ENCODE results near the gene SLC16A10.

Gene SLC16A10

DNA sequence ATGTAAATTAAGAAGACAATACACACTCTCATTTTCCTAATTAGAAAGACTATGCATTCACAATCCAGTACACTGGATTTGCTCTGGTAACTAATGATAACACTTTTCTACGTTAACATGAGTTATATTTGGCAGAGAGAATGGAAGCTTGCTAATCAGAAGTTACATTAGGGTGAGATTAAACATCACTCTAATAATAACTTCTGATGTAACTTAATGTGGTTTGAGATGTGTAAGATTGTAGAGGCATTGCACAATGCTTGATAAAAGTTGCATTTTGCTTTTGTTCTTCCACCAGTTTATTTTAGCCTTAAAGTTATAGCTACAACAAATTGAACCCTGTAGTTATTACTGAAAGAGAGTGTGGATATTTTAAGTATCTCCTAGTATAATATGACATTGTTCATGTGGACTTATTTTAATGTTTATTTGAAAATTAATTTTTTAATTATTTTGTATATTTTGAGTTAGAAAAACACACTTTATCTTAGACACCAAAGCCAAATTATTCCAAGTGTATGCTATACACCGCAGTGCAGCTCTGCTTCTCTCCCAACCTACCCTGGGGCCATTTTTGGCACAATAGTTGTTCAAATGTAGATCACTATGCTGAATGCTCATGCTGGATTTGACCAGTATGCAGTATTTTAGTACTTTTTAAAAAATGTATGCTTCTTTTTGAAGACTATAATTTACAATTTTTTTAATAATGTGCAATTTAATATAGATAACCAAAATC is 143.2 kb downstream of the SLC16A10 start:
- Histone ChIP-seq H3K27me3 (ENCODE audit: control insufficient read depth, insufficient read depth, low read length) (no peaks in the 10 kb centered on the region), H3K9me3 (ENCODE audit: control insufficient read depth, low read depth, low read length) (no peaks in the 10 kb centered on the region), H3K36me3 (ENCODE audit: control insufficient read depth, low read depth, low read length) (no peaks in the 10 kb centered on the region), H3K4me3 (ENCODE audit: low read length) (no peak overlapping the region), H3K27ac (ENCODE audit: low read length) (no peak overlapping the region), H3K4me1 (ENCODE audit: control insufficient read depth, low read depth, low read length) (peaks cover 7% of the 10 kb centered on the region), H3K9ac (ENCODE audit: low read length) (no peak overlapping the region)

DNA sequence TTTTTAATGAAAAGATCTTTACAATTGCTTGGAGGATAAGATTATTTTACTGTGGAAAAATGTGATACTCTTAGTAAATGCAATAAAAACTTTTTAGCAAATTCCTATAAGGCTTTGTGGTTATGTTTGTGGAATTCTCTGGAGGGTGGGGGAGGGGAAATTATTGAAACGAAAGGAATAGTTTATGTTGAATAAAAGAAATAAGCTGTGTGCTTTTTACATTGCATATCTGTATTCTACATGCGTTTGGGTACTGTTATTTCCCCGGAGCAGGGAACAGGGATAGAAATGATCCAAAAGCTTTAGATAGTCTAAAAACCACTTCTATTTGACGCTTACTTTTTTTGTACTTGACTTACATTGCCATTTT is 143.8 kb downstream of the SLC16A10 start:
- no peaks in the 10 kb centered on the region for H3K36me3 ChIP-seq (ENCODE audit: control insufficient read depth, low read depth, low read length)
- no peak overlapping the region for H3K9ac ChIP-seq (ENCODE audit: low read length)
- no peaks in the 10 kb centered on the region for H3K9me3 ChIP-seq (ENCODE audit: control insufficient read depth, low read depth, low read length)
- no peak overlapping the region for H3K4me3 ChIP-seq (ENCODE audit: low read length)
- H3K27ac ChIP-seq (ENCODE audit: low read length) = no peak overlapping the region
- no peaks in the 10 kb centered on the region for H3K27me3 ChIP-seq (ENCODE audit: control insufficient read depth, insufficient read depth, low read length)
- peaks cover 2% of the 10 kb centered on the region for H3K4me1 ChIP-seq (ENCODE audit: control insufficient read depth, low read depth, low read length)

DNA sequence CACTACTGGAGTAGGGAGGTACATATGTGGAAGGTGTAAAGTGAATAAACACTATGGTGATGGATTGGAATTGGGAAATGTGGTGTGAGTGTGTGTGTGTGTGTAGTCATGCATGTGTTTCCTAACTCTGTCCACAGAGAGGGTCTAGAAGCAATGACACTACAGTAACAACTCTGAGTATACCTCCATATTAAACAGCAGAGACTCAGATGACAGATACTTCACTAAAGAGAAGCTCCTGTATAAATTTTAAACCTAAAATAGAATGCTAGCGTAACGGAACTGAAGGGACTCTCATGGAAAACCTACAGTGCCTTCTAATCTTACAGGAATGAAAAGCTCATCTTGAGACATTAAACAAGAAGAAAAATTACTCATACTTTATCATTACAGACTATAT is 150.5 kb downstream of the SLC16A10 start:
- H3K9ac ChIP-seq (ENCODE audit: low read length) = no peak overlapping the region
- no peaks in the 10 kb centered on the region for H3K27me3 ChIP-seq (ENCODE audit: control insufficient read depth, insufficient read depth, low read length)
- no peaks in the 10 kb centered on the region for H3K36me3 ChIP-seq (ENCODE audit: control insufficient read depth, low read depth, low read length)
- no peak overlapping the region for H3K4me3 ChIP-seq (ENCODE audit: low read length)
- H3K9me3 ChIP-seq (ENCODE audit: control insufficient read depth, low read depth, low read length) = no peaks in the 10 kb centered on the region
- no peaks in the 10 kb centered on the region for H3K4me1 ChIP-seq (ENCODE audit: control insufficient read depth, low read depth, low read length)
- H3K27ac ChIP-seq (ENCODE audit: low read length) = no peak overlapping the region

GRCh38 chr6:111238464-111239119 is 151.3 kb downstream of the SLC16A10 start:
- H3K9me3 ChIP-seq (ENCODE audit: control insufficient read depth, low read depth, low read length) = no peaks in the 10 kb centered on the region
- H3K36me3 ChIP-seq (ENCODE audit: control insufficient read depth, low read depth, low read length) = no peaks in the 10 kb centered on the region
- no peak overlapping the region for H3K9ac ChIP-seq (ENCODE audit: low read length)
- no peaks in the 10 kb centered on the region for H3K4me1 ChIP-seq (ENCODE audit: control insufficient read depth, low read depth, low read length)
- no peak overlapping the region for H3K4me3 ChIP-seq (ENCODE audit: low read length)
- H3K27me3 ChIP-seq (ENCODE audit: control insufficient read depth, insufficient read depth, low read length) = no peaks in the 10 kb centered on the region
- no peak overlapping the region for H3K27ac ChIP-seq (ENCODE audit: low read length)

- Histone ChIP-seq H3K36me3 (ENCODE audit: control insufficient read depth, low read depth, low read length) (no peaks in the 10 kb centered on the region), H3K9ac (ENCODE audit: low read length) (no peak overlapping the region), H3K9me3 (ENCODE audit: control insufficient read depth, low read depth, low read length) (no peaks in the 10 kb centered on the region), H3K4me1 (ENCODE audit: control insufficient read depth, low read depth, low read length) (no peaks in the 10 kb centered on the region), H3K27ac (ENCODE audit: low read length) (no peak overlapping the region), H3K27me3 (ENCODE audit: control insufficient read depth, insufficient read depth, low read length) (no peaks in the 10 kb centered on the region), H3K4me3 (ENCODE audit: low read length) (no peak overlapping the region)
Measured at GRCh38 chr6:111239461-111239860, 152.2 kb downstream of the SLC16A10 start.

GRCh38 chr6:111242452-111242851 is 155.1 kb downstream of the SLC16A10 start:
- Histone ChIP-seq H3K4me3 (ENCODE audit: low read length) (no peak overlapping the region), H3K36me3 (ENCODE audit: control insufficient read depth, low read depth, low read length) (no peaks in the 10 kb centered on the region), H3K9me3 (ENCODE audit: control insufficient read depth, low read depth, low read length) (no peaks in the 10 kb centered on the region), H3K27ac (ENCODE audit: low read length) (no peak overlapping the region), H3K9ac (ENCODE audit: low read length) (no peak overlapping the region), H3K4me1 (ENCODE audit: control insufficient read depth, low read depth, low read length) (no peaks in the 10 kb centered on the region), H3K27me3 (ENCODE audit: control insufficient read depth, insufficient read depth, low read length) (no peaks in the 10 kb centered on the region)

DNA sequence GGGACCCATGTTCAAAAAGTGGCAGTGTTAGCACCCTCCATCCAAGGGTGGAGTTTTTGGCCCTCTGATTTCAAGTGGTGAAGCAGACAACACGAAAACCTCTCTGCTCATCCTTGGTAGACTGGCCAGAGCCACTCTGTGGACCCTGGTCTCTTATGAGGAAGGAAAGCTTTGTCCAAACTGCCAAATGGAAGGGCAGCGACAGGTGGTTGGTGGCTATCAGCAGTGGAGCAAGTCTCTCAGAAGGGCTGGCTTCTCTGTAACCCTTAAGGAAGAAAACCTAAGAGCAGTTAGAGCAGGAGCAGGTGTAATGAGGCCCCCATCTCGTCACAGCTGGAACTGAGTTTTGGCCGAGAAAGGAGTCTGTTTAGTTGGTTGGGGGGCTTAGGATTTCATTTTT is 155.8 kb downstream of the SLC16A10 start:
- Histone ChIP-seq H3K36me3 (ENCODE audit: control insufficient read depth, low read depth, low read length) (no peaks in the 10 kb centered on the region), H3K4me1 (ENCODE audit: control insufficient read depth, low read depth, low read length) (no peaks in the 10 kb centered on the region), H3K27me3 (ENCODE audit: control insufficient read depth, insufficient read depth, low read length) (no peaks in the 10 kb centered on the region), H3K9me3 (ENCODE audit: control insufficient read depth, low read depth, low read length) (no peaks in the 10 kb centered on the region), H3K4me3 (ENCODE audit: low read length) (no peak overlapping the region), H3K9ac (ENCODE audit: low read length) (no peak overlapping the region), H3K27ac (ENCODE audit: low read length) (no peak overlapping the region)

DNA sequence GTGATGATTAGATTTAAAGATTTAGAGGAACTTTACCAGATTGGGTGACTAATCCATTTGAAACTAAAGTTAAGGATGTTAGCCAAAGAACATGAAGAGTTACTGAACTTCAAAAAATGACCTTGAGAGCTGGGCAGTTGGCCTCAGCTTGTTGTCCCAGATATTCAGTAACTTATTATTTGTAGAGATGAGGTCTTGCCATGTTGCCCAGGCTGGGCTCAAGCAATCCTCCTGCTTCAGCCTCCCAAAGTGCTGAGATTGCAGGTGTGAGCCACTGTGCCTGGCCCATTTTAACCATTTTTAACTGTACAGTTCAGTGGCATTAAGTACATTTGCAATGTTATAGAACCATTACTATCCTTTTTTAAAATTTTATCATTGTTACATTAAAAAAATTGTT is 161.5 kb downstream of the SLC16A10 start:
- no peak overlapping the region for H3K9ac ChIP-seq (ENCODE audit: low read length)
- H3K4me1 ChIP-seq (ENCODE audit: control insufficient read depth, low read depth, low read length) = peaks cover 21% of the 10 kb centered on the region
- no peaks in the 10 kb centered on the region for H3K36me3 ChIP-seq (ENCODE audit: control insufficient read depth, low read depth, low read length)
- no peaks in the 10 kb centered on the region for H3K9me3 ChIP-seq (ENCODE audit: control insufficient read depth, low read depth, low read length)
- H3K27ac ChIP-seq (ENCODE audit: low read length) = no peak overlapping the region
- H3K4me3 ChIP-seq (ENCODE audit: low read length) = no peak overlapping the region
- peaks cover 10% of the 10 kb centered on the region for H3K27me3 ChIP-seq (ENCODE audit: control insufficient read depth, insufficient read depth, low read length)

DNA sequence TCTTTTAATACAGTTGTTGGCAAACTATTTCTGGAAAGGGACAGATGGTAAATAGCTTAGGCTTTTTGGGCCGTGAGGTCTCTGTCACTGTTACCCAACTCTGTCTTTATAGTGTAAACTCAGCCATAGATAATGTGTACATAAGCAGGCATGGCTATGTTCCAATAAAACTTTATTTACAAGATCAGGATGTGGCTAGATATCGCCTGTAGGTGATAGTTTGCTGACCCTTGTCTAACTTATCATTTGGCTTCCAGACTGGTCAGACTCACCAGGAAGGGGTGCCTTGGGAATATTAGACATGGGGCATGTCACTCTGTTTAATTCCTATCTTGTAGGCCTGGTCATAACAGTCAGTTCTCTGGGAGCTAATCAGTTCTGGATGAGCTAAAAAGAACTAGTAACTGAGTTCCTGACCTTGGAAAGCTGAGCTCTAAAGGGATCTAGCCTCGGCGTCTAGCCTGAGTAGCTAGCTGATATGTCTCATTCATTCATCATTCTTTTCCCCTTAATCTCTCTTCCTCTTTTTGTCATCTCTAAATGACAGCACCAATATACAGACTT is 163.6 kb downstream of the SLC16A10 start:
- H3K4me3 ChIP-seq (ENCODE audit: low read length) = no peak overlapping the region
- H3K36me3 ChIP-seq (ENCODE audit: control insufficient read depth, low read depth, low read length) = no peaks in the 10 kb centered on the region
- H3K9ac ChIP-seq (ENCODE audit: low read length) = no peak overlapping the region
- H3K27ac ChIP-seq (ENCODE audit: low read length) = no peak overlapping the region
- H3K4me1 ChIP-seq (ENCODE audit: control insufficient read depth, low read depth, low read length) = peaks cover 34% of the 10 kb centered on the region
- peaks cover 10% of the 10 kb centered on the region for H3K27me3 ChIP-seq (ENCODE audit: control insufficient read depth, insufficient read depth, low read length)
- H3K9me3 ChIP-seq (ENCODE audit: control insufficient read depth, low read depth, low read length) = no peaks in the 10 kb centered on the region

DNA sequence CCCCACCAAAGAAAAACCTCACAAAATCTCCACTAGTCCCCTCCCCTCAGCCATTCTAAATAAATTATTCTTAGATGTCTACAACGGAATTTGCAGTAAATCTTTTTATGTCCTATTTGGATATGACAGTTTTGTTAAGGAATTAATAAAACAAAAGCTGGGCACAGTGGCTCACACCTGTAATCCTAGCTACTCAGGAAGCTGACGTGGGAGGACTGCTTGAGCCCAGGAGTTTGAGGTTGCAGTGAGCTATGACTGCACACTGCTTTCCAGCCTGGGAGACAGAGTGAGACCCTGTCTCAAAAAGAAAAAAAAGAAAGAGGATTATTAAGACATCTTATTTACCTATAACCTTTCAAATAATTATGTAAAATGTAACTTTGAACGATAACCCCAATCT is 165.4 kb downstream of the SLC16A10 start:
- H3K9me3 ChIP-seq (ENCODE audit: control insufficient read depth, low read depth, low read length) = no peaks in the 10 kb centered on the region

GRCh38 chr6:111254004-111254778 is 166.9 kb downstream of the SLC16A10 start:
- Histone ChIP-seq H3K4me3 (ENCODE audit: low read length) (peak overlapping the region; percentile 40), H3K27me3 (ENCODE audit: control insufficient read depth, insufficient read depth, low read length) (peaks cover 10% of the 10 kb centered on the region), H3K9ac (ENCODE audit: low read length) (peak overlapping the region; percentile 9), H3K36me3 (ENCODE audit: control insufficient read depth, low read depth, low read length) (no peaks in the 10 kb centered on the region), H3K9me3 (ENCODE audit: control insufficient read depth, low read depth, low read length) (no peaks in the 10 kb centered on the region), H3K27ac (ENCODE audit: low read length) (peak overlapping the region; percentile 1), H3K4me1 (ENCODE audit: control insufficient read depth, low read depth, low read length) (peaks cover 43% of the 10 kb centered on the region)

More for the DNA sequence above, 165.4 kb downstream of the SLC16A10 start:
- H3K36me3 ChIP-seq (ENCODE audit: control insufficient read depth, low read depth, low read length) = no peaks in the 10 kb centered on the region
- peaks cover 10% of the 10 kb centered on the region for H3K27me3 ChIP-seq (ENCODE audit: control insufficient read depth, insufficient read depth, low read length)
- peaks cover 43% of the 10 kb centered on the region for H3K4me1 ChIP-seq (ENCODE audit: control insufficient read depth, low read depth, low read length)
- H3K27ac ChIP-seq (ENCODE audit: low read length) = no peak overlapping the region
- no peak overlapping the region for H3K9ac ChIP-seq (ENCODE audit: low read length)
- no peak overlapping the region for H3K4me3 ChIP-seq (ENCODE audit: low read length)

All from iPS-18a (cell line).